Duodenal mucosa (tissue), 2 donors: ENCODE data around the gene KRTAP2-1.
"Not testable (repeated sequence)": the region's sequence is repeated elsewhere in the genome, so short reads cannot be mapped to it uniquely, and the experiment has no call there.

Experiments
- H3K27ac ChIP-seq: one replicate; pipeline ENCODE4 v1.7.0; 2013; ENCODE audit warnings: low read depth, low read length
- H3K27me3 ChIP-seq, 2 donors: one replicate each; pipeline ENCODE4 v1.7.0; 2013; ENCODE audit warnings: low read length in 2 of 2, control low read depth in 1 of 2; ENCODE audit not compliant: insufficient read depth in 2 of 2, control insufficient read depth in 1 of 2
- H3K36me3 ChIP-seq, 2 donors: one replicate each; pipeline ENCODE4 v1.7.0; 2013; ENCODE audit warnings: low read length in 2 of 2, control low read depth in 1 of 2; ENCODE audit not compliant: insufficient read depth in 2 of 2, control insufficient read depth in 1 of 2
- H3K4me1 ChIP-seq, 2 donors: one replicate each; pipeline ENCODE4 v1.7.0; 2013; ENCODE audit warnings: low read length in 2 of 2, control low read depth in 1 of 2; ENCODE audit not compliant: insufficient read depth in 2 of 2, control insufficient read depth in 1 of 2
- H3K4me3 ChIP-seq, 2 donors: one replicate each; pipeline ENCODE4 v1.7.0; 2013; ENCODE audit warnings: low read length in 2 of 2, low read depth in 1 of 2
- H3K9ac ChIP-seq, 2 donors: one replicate each; pipeline ENCODE4 v1.7.0; 2013; ENCODE audit warnings: low read length in 2 of 2, low read depth in 1 of 2
- H3K9me3 ChIP-seq, 2 donors: one replicate each; pipeline ENCODE4 v1.7.0; 2013; ENCODE audit warnings: low read length in 2 of 2, control low read depth in 1 of 2; ENCODE audit not compliant: control insufficient read depth in 1 of 2

Gene KRTAP2-1

GRCh38 chr17:41046735-41047465 is at the start of gene KRTAP2-1:
TSS of gene KRTAP2-1 (minus strand) at chr17:41047316. CDS start at chr17:41047267, 49 bp downstream.
- not testable (repeated sequence) for H3K27me3 ChIP-seq, H3K36me3 ChIP-seq, H3K9me3 ChIP-seq, H3K27ac ChIP-seq, H3K4me3 ChIP-seq, H3K9ac ChIP-seq, H3K4me1 ChIP-seq

GRCh38 chr17:41096055-41096454 is 48.9 kb upstream of the KRTAP2-1 start:
- Histone ChIP-seq H3K4me3 (no peak overlapping the region), H3K9ac (no peak overlapping the region), H3K27me3 (no peaks in the 10 kb centered on the region), H3K36me3 (no peaks in the 10 kb centered on the region), H3K4me1 (no peaks in the 10 kb centered on the region), H3K9me3 (no peaks in the 10 kb centered on the region), H3K27ac (no peak overlapping the region)

- not testable (repeated sequence) for H3K27ac ChIP-seq, H3K9ac ChIP-seq, H3K36me3 ChIP-seq, H3K4me3 ChIP-seq, H3K9me3 ChIP-seq, H3K27me3 ChIP-seq, H3K4me1 ChIP-seq
Observed at GRCh38 chr17:41088760-41089352, 41.7 kb upstream of the KRTAP2-1 start.

GRCh38 chr17:41084100-41084856 is 37.2 kb upstream of the KRTAP2-1 start, which contains the start of gene KRTAP4-7:
TSS of gene KRTAP4-7 (plus strand) at chr17:41084150. CDS start at chr17:41084207, 57 bp downstream.
- H3K9ac ChIP-seq, H3K27me3 ChIP-seq, H3K4me1 ChIP-seq, H3K9me3 ChIP-seq, H3K36me3 ChIP-seq, H3K4me3 ChIP-seq, H3K27ac ChIP-seq: not testable (repeated sequence)

- not testable (repeated sequence) for H3K9me3 ChIP-seq, H3K4me3 ChIP-seq, H3K36me3 ChIP-seq, H3K9ac ChIP-seq, H3K27me3 ChIP-seq, H3K27ac ChIP-seq, H3K4me1 ChIP-seq
Observed at GRCh38 chr17:41083427-41083826, 36.3 kb upstream of the KRTAP2-1 start.

GRCh38 chr17:41082626-41083025 is 35.5 kb upstream of the KRTAP2-1 start:
- no peaks in the 10 kb centered on the region for H3K27me3 ChIP-seq
- H3K4me1 ChIP-seq: no peaks in the 10 kb centered on the region
- H3K27ac ChIP-seq: no peak overlapping the region
- H3K4me3 ChIP-seq: no peak overlapping the region
- no peaks in the 10 kb centered on the region for H3K36me3 ChIP-seq
- no peaks in the 10 kb centered on the region for H3K9me3 ChIP-seq
- H3K9ac ChIP-seq: no peak overlapping the region

- H3K27ac ChIP-seq: no peak overlapping the region
- no peaks in the 10 kb centered on the region for H3K9me3 ChIP-seq
- H3K4me1 ChIP-seq: no peaks in the 10 kb centered on the region
- H3K9ac ChIP-seq: no peak overlapping the region
- no peaks in the 10 kb centered on the region for H3K36me3 ChIP-seq
- no peak overlapping the region for H3K4me3 ChIP-seq
- peaks cover 0 to 6% of the 10 kb centered on the region in 2 donors for H3K27me3 ChIP-seq
Observed at GRCh38 chr17:41076788-41077187, 29.7 kb upstream of the KRTAP2-1 start.

- H3K4me3 ChIP-seq: no peak overlapping the region
- H3K4me1 ChIP-seq: no peaks in the 10 kb centered on the region
- peaks cover 0 to 6% of the 10 kb centered on the region in 2 donors for H3K27me3 ChIP-seq
- H3K9me3 ChIP-seq: no peaks in the 10 kb centered on the region
- H3K36me3 ChIP-seq: no peaks in the 10 kb centered on the region
- H3K27ac ChIP-seq: no peak overlapping the region
- no peak overlapping the region for H3K9ac ChIP-seq
Observed at GRCh38 chr17:41073676-41074075, 26.6 kb upstream of the KRTAP2-1 start.

- no peak overlapping the region for H3K4me3 ChIP-seq
- no peaks in the 10 kb centered on the region for H3K9me3 ChIP-seq
- no peak overlapping the region for H3K27ac ChIP-seq
- no peak overlapping the region for H3K9ac ChIP-seq
- H3K36me3 ChIP-seq: no peaks in the 10 kb centered on the region
- H3K27me3 ChIP-seq: peaks cover 0 to 6% of the 10 kb centered on the region in 2 donors
- no peaks in the 10 kb centered on the region for H3K4me1 ChIP-seq
Observed at GRCh38 chr17:41071606-41072360, 24.7 kb upstream of the KRTAP2-1 start.

- H3K4me1 ChIP-seq: no peaks in the 10 kb centered on the region
- H3K27ac ChIP-seq: no peak overlapping the region
- H3K9me3 ChIP-seq: no peaks in the 10 kb centered on the region
- no peaks in the 10 kb centered on the region for H3K27me3 ChIP-seq
- H3K9ac ChIP-seq: no peak overlapping the region
- H3K36me3 ChIP-seq: no peaks in the 10 kb centered on the region
- H3K4me3 ChIP-seq: no peak overlapping the region
Observed at GRCh38 chr17:41069031-41069430, 21.9 kb upstream of the KRTAP2-1 start.
